GM18909 (cell line): ENCODE measurements around the gene ABHD12B.
"Not testable (repeated sequence)": the region's sequence is repeated elsewhere in the genome, so short reads cannot be mapped to it uniquely, and the experiment has no call there.

Experiments
- ATAC-seq: cut with Tn5 transposase; IDR thresholded peaks from one replicate; pipeline ENCODE4 v1.9.1; 2021; ENCODE audit warnings: mild to moderate bottlenecking; ENCODE audit not compliant: unreplicated experiment, poor library complexity

Gene ABHD12B

DNA sequence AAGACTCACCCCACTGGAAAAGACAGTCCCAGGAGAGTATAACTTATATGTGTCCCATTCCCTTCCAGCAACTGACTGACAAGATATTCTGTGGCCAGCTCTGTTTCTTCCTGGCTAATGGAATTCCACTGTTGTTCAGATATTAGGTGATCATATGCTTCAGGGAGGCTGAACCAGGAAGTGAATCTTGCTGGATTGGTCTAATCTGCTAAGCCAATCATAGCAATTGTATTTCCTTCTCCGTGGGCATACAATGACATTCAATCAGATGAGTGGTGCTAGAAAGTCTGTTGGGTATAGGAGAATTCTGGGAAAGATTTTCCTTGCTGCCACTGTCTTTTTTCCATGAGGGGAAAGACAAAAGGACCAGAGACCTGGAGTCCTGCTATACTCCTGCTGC, 60.3 kb downstream of the ABHD12B start:
- ATAC-seq: no peak

DNA sequence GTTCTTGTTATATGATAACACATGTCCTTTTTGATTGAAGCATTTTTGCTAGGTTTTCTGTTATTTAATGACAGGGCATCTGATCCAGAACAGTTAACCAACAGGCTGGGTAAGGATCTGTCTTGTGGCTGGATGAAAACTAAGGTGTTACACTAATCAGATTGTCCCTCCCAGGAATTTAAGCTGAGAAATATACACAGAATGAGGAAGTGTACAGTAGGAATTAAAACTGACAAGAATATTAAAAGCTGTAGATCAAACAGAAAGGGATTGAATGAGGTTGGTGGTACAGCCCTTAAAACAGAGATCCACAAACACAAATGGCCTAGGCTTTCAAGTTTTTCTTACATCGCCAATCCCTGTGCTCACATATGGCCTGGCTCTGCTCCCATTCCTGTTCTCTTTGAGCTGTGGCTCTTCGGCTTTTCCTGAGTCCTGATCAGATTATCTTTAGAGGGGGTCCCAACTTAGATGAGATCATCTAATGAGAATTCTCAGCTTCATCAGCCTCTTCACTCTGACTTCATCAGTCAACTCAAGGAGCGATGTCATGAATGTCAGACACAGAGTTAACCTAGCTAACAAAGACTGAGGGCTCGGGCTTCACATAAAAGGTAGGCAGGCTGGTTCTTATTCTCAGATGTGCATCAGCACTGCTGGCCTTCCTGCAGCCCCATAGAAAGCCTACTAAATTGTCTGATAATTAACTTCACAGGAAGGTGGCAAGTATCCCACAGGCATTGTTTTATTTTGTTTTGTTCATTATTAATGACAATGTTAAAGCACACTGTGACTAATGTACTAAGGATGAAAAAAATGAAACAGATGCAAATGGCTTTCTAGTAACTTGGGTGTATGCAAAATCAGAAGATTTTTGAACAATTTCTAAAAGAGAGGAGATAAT, 61.0 kb downstream of the ABHD12B start:
- ATAC-seq: no peak

DNA sequence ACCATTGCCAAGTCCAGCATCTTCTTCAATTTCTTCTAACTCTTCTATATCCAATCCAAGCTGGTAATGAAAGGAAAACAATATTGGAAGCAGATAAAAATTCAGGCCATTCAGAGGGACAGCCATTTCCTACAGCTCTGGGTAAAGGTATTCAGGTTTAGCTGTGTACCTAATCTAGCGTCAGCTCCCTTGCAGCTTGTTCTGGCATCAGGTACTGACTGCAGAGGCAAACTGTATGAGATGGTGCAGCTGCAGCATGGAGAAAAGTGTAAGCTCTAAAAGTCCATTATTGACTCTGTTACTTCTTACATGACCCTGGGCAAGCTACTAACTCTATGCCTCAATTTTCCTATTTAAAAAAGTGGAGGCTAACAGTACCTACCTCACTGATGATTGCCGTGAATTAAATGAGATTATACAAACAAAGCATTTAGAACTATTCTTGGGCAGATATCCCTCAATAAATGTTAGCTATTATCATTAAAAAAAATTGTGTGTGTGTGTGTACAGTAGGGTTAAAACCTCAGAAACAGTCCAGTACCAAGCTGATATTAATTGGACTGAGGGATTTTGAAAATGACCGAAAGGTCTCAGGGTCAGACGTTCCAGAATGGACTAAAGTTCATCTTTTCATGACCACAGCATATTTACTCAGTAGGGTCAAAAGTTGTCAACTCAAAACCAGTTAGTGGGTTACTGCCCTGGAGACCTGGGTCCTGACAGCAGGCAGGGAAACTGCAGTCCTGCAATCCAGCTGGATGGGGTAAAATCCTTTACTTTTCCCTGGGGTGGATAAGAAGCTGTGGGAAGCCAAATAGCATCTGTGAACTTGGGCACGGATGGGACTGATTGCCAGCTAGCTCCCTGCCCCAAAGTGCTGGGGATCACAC, 63.5 kb downstream of the ABHD12B start:
- no peak for ATAC-seq

DNA sequence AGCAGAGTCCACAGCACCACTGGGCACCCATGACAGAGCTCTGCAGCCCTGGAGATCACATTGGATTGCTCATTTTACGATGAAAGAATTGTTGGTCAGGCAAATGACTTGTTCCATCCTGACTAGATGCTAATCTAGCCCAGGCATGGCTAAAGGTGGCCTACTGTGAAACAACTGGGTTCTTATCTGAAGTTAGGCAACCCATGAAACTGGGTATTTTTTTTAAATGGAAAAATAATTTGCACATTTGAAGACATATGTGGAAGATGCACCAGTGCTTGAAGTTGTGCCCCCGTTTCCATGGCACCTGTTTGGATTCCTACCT, 64.1 kb downstream of the ABHD12B start:
- ATAC-seq: no peak

DNA sequence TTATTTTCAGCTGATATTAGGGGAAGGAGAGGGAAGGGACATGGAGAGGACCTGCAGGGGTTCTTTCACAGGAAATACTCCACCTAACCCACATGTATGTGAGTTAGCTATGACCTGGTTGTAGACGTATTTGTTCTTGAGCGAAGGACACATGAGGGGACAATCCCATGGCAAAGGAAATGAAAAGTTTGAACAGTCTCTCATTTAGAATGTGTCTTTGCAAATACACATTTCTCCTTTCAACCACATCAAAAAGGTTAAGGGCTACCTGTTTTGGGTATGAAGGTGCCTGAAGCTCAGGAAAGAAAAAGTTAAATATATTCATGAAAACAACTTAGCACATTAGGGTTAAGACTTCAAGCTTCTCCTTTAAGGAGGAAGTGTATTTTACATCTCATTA, 65.0 kb downstream of the ABHD12B start:
- ATAC-seq: no peak

DNA sequence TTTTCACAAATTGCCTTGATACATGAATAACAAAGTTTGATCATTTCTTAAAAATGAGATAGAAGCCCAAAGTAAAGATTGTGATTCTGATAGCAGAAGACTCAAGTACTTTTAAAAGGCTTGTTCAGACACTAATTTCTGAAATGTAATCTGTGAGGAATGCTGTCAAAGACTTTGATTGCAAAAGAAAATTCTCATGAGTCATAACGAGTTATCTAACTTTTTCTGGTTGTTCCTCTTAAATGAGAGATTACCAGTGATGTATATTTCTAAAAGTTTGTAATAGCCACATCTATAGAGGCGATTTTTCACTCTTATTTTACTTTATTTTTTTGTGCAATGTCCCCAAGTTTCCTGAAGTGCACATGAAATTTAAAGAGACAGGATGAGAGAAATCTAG, 65.5 kb downstream of the ABHD12B start:
- ATAC-seq: no peak

DNA sequence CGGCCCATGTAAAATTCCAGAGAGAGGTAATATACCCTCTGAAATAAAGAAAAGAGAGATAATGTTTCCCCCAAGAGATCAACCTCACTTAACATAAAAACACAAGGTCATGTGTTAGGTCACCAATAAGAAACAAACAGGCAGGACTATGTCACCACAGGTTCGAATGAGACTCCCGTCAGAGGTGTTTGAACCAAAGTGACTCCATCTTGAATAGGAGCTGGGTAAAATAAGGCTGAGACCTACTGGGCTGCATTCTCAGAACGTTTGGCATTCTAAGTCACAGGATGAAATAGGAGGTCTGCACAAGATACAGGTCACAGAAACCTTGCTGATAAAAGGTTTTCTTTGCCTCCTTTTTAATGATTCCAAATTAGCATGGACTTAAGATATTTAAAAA, 65.9 kb downstream of the ABHD12B start:
- no peak for ATAC-seq

DNA sequence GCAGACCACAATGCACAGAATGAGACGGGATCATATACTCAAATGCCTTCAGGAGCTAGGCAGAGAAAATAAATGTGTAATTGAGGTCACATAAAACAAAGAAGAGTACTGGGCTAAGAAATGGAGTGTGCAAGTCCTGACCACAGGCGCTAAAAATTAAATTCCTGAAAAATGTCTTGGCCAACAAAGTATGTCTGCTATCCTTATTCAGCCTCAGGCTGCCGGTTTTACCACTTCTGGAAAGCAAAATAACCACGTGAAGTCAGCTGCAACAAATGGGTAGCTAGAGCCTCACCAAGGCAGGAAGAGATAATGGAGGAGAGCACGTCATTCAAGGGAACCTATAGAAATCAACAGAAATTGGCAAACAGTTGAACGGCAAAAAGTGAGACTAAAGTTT, 69.3 kb downstream of the ABHD12B start:
- no peak for ATAC-seq

DNA sequence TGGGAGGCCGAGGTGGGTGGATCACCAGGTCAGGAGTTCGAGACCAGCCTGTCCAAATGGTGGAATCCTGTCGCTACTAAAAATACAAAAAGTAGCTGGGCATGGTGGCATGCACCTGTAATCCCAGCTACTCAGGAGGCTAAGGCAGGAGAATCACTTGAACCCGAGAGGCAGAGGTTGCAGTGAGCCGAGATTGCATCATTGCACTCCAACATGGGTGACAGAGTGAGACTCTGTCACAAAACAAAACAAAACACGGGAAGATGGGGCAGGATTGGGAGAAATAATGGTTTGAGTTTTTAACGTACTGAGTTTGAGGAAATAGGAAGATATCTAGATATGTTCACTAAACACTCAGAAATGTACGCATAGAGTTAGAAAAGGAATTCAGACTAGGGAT, 69.8 kb downstream of the ABHD12B start:
- not testable (repeated sequence) for ATAC-seq

DNA sequence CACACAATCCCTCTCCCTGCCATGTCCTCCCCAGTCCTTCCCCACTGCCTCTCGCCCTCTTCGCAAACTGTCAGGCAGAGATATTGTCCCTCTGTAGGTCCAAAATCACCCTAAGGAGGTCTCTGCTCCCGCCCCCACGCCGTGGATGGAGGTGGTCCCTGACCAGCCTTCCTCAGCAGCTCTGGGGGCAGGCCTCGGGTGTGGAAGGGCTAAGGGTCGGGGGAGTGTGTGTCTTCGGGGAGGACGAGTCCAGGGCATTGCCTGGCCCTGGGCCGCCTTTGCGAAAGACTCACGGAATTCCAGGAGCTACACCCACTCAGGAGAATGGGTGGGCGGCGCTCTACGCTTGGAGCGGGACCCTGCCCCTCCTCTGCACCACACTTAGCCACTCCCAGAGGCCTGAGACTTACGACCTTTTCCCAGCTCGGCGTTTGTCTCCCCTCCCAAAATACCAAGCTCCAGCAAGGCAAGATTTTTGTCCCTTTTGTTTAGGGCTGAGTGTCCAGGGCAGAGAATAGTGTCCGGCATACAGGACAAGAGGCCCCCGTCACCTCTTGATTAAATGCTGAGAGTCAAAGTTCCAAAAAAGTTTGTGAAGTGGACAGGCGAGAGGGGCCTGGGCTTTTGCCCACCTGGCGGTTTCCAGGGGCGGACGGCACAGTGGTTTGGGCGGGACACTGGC, 71.5 kb downstream of the ABHD12B start:
- ATAC-seq: no peak

DNA sequence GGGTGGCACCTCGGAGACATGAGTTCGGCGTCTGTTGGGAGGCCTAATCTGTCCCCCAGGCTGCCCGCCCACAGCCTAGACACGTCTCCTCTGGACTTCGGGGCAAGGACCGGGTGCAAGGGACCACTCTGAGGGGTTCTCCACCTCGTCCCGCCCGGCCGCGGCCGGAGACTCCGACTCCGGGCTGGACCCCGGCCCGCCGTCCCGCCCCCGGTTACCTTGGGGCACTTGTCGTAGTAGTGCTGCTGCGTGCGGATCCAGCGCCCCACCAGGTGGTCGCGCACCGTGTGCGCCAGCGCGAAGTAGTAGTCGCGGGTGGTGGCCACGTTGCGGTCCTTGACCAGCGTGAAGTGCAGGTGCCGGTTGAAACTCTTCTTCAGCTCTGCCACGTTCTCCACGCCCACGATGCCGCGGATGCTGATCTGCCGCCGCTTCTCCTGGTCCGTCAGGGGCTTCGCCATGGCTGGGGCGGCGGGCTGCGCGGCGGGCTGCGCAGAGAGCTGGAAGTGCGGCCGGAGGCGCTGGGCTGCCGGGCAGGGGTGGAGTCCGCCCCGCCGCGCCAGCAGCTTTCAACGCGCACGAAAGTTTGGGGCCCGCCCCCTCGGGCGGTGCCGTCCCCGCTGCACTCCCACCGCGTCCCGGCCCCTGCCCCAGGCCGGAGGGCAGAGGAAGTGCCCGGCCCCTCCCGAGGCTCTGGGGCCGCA, 72.2 kb downstream of the ABHD12B start, which contains the start of gene PYGL:
TSS of gene PYGL (minus strand) at position 541 of the 704 bp plus-strand sequence. CDS start at position 461, 80 bp downstream.
- peak; percentile 64 for ATAC-seq

DNA sequence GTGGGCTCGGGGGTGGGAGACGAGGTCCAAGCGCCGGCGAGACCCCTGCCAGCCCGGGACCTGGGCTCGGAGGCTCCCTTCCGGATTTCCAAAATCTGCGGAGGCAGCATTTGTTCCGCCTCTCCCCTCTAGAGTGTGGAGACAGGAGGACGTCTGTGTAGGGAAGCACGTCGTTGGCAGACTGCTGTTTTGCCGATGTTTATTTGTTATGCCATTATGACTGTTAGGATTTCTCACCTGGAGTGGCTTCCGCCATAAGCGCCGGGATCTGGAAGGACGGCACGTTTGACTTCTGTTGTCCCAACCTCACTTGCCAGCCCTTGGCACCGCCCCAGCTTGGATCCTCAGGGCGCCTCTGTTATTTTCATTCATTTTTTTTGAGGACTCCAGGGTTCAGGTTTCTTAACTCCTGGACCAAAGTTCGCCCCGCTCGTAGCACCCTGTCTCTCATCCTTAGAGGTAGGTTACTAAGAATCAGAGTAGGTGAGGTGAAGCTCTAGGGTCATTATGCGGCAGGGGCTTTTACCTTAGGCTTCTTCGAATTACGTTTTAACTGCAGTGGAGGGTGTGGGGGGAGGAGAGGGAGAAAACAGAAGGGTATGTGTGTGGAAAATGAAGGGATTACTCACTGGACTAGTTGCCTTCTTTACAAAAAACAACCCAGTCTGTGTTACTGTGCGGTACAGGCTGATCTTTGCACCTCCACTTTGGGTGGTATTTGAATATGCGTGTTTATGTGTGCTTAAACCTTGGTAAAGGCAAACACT, 73.0 kb downstream of the ABHD12B start:
- peak; percentile 20 for ATAC-seq

DNA sequence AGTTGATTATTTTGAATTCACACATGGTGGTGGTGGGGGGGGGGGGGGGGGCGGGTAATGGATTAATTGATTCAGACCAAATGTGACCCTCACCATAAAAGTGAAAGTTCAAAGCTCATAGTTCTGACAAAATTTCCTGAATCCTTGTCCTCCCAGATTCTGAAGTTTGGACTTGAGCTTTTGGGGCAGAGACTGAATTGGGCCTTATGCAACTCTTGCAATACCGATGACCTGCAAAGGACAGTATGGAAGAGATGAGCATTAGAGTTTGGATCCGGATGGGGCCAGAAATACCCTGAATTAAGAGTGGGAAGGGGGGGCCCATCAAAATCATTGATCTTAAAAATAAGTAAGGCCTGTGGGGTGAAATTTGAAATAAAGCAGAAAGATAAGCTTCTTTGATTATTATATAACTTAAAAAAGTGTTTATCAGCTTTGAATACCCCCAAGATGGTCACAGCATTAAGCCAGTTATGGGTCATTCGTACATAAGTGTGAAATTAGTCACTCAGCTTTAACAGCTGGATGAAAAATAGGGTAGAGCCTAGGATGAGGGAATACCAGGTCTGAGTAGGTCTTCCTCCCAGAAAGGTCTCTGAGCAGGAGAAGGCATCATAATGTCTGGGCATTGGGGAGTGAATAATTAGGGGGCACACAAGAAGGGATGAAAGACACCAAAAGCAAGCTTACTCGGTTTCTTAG, 74.5 kb downstream of the ABHD12B start:
- no peak for ATAC-seq

DNA sequence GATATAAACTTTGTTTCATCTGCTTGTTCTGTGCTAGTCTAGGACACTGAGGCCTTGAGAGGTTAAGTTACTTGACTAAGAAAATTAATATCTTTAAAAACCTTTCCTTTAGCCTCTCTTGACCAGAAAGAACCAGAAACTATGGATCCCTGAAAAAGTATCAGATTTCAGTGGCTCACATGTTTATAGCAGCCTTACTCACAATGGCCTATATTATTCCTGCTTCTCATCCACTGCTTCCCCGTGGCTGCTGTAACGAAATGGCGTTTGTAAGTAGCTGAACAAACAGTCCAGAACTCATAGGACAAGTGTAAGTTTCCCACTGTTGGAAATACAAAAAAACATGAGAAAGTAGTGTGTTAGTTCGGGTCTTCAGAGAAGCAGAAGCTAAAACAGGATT, 75.6 kb downstream of the ABHD12B start:
- ATAC-seq: no peak

DNA sequence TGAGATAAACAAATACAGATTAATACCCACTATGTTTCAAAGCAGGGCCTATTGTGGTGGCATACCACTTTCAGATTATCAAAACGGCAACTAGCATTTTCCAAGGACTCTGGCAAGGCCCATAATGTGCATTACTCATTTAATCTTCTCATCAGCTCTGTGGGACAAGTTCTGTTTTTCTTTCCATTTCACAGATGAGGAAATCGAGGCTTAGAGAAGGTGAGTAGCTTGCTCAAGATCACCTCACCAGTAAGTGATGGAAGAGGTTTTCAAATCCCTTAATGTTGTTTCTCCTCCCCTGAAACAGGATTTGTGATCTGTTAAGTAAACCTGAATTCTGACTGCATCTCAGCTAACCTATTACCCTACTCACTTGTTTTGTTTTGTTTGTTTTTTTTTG, 76.4 kb downstream of the ABHD12B start:
- no peak for ATAC-seq

DNA sequence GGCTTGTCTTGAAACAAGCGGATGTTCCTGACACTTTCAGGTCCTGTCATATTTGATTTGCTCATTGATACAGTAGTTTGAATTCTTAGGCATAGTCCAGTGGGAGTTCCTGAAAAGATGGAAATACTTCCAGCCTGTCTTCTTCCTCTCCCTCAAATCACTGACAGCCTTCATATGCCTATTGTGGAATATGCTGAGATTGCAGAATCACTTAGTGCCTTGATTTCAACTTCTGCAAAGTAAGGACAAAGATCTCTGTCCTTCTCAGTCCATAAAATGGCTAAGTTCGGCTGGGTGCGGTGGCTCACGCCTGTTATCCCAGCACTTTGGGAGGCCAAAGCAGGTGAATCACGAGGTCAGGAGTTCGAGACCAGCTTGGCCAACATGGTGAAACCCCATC, 79.2 kb downstream of the ABHD12B start:
- ATAC-seq: no peak

DNA sequence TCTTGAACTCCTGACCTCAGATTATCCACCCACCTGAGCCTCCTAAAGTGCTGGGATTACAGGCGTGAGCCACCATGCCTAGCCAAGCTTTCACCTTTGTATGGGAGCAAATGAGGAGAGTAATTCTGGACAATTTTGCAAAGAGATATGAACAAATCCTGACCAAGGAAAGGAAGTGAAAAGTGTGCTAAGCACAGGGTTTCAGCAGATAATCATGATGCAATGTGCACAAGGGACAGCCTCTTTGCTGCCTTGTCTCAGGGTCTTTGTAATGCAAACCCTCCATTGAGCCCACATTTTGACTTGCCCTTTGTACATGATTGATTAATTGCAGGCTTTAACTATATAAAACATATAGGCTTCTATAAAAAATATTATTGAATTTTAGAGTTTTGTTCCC, 81.6 kb downstream of the ABHD12B start:
- ATAC-seq: no peak
